ENCODE results near the gene ENAM. TPM values are rescaled to one million over a fixed set of nuclear protein-coding genes. Genes with fewer than 3 reads are reported as not detected.

Gene ENAM
- polyA plus RNA-seq, 1 donor (not counting 4 experiments of a cell fraction or from before 2014, with no cell fraction given), result not detected

- Histone ChIP-seq H3K9ac (ENCODE audit: control insufficient read depth, extremely low read depth, insufficient read depth, low read length) (no peak overlapping the region), H3K27ac (ENCODE audit: control insufficient read depth, insufficient read depth, low read length) (no peak overlapping the region), H3K9me1 (ENCODE audit: control insufficient read depth, extremely low read depth, insufficient read depth, low read length) (no peaks in the 10 kb centered on the region), H3K4me2 (ENCODE audit: control insufficient read depth, extremely low read depth, insufficient read depth, low read depth, low read length) (no peak overlapping the region), H3K4me3 (ENCODE audit: control insufficient read depth in 2 of 3, extremely low read depth in 1 of 3, insufficient read depth in 2 of 3, low read depth in 1 of 3, low read length in 3 of 3) (no peak overlapping the region), H4K20me1 (ENCODE audit: control insufficient read depth, extremely low read depth, insufficient read depth, low read length) (no peaks in the 10 kb centered on the region), H3K79me2 (ENCODE audit: control insufficient read depth, insufficient read depth, low read length) (no peaks in the 10 kb centered on the region), H3K9me3 (ENCODE audit: control insufficient read depth, low read depth, low read length) (no peaks in the 10 kb centered on the region), H3K27me3 (ENCODE audit: control insufficient read depth, extremely low read depth, insufficient read depth, low read length) (no peaks in the 10 kb centered on the region), H2AFZ (ENCODE audit: control insufficient read depth, low read length) (no peak overlapping the region), H3K36me3 (ENCODE audit: control insufficient read depth in 2 of 2, extremely low read depth in 1 of 2, insufficient read depth in 2 of 2, low read length in 2 of 2) (no peaks in the 10 kb centered on the region), H3K4me1 (ENCODE audit: control insufficient read depth, extremely low read depth, insufficient read depth, low read length) (no peaks in the 10 kb centered on the region)
- DNase-seq (ENCODE audit: low read depth, low spot score) (no peak), FAIRE-seq (no peak)
- dilution Hi-C loops (cut with MboI; ENCODE audit: extremely low pct_ligation_motif_present, low sequenced_read_pairs), result no loop called here
- TF ChIP-seq EZH2 (IDR thresholded peaks at IDR 0.05; ENCODE audit: low read length) (no peak), CTCF (optimal IDR thresholded peaks at IDR 0.05 in 1 of 3, IDR thresholded peaks at IDR 0.05 in 1 of 3, conservative IDR thresholded peaks at IDR 0.05 in 1 of 3; ENCODE audit: extremely low read depth in 1 of 3, insufficient read depth in 2 of 3, low read length in 3 of 3) (no peak)
Measured at GRCh38 chr4:70657326-70657725, 28.8 kb downstream of the ENAM start.

- TF ChIP-seq EZH2 (IDR thresholded peaks at IDR 0.05; ENCODE audit: low read length) (no peak), CTCF (optimal IDR thresholded peaks at IDR 0.05 in 1 of 3, IDR thresholded peaks at IDR 0.05 in 1 of 3, conservative IDR thresholded peaks at IDR 0.05 in 1 of 3; ENCODE audit: extremely low read depth in 1 of 3, insufficient read depth in 2 of 3, low read length in 3 of 3) (no peak)
- H3K4me3 ChIP-seq (ENCODE audit: control insufficient read depth in 2 of 3, extremely low read depth in 1 of 3, insufficient read depth in 2 of 3, low read depth in 1 of 3, low read length in 3 of 3), result no peak overlapping the region
- H3K27ac ChIP-seq (ENCODE audit: control insufficient read depth, insufficient read depth, low read length), result no peak overlapping the region
- H4K20me1 ChIP-seq (ENCODE audit: control insufficient read depth, extremely low read depth, insufficient read depth, low read length), result no peaks in the 10 kb centered on the region
- DNase-seq (ENCODE audit: low read depth, low spot score) (no peak), FAIRE-seq (no peak)
- no peaks in the 10 kb centered on the region for H3K36me3 ChIP-seq (ENCODE audit: control insufficient read depth in 2 of 2, extremely low read depth in 1 of 2, insufficient read depth in 2 of 2, low read length in 2 of 2)
- H3K27me3 ChIP-seq (ENCODE audit: control insufficient read depth, extremely low read depth, insufficient read depth, low read length), result no peaks in the 10 kb centered on the region
- no peaks in the 10 kb centered on the region for H3K79me2 ChIP-seq (ENCODE audit: control insufficient read depth, insufficient read depth, low read length)
- no peaks in the 10 kb centered on the region for H3K9me1 ChIP-seq (ENCODE audit: control insufficient read depth, extremely low read depth, insufficient read depth, low read length)
- H3K9me3 ChIP-seq (ENCODE audit: control insufficient read depth, low read depth, low read length), result no peaks in the 10 kb centered on the region
- H3K4me1 ChIP-seq (ENCODE audit: control insufficient read depth, extremely low read depth, insufficient read depth, low read length), result no peaks in the 10 kb centered on the region
- no peak overlapping the region for H3K4me2 ChIP-seq (ENCODE audit: control insufficient read depth, extremely low read depth, insufficient read depth, low read depth, low read length)
- H3K9ac ChIP-seq (ENCODE audit: control insufficient read depth, extremely low read depth, insufficient read depth, low read length), result no peak overlapping the region
- dilution Hi-C loops (cut with MboI; ENCODE audit: extremely low pct_ligation_motif_present, low sequenced_read_pairs), result no loop called here
- H2AFZ ChIP-seq (ENCODE audit: control insufficient read depth, low read length), result no peak overlapping the region
Measured at GRCh38 chr4:70658418-70658817, 29.9 kb downstream of the ENAM start.
